Activated T-cell treated with anti-CD3 and anti-CD28 coated beads, Interleukin-2, amount 50 U/mL, for 24 hours (primary cell): Measurements from ENCODE around the gene NPAS2.

Experiments
- DNase-seq: peaks from one replicate; pipeline ENCODE4 v3.0.0-alpha.2; 2020
- H3K27ac Mint-ChIP-seq: 2 replicates; pipeline ENCODE4 v1.8.0; 2020; ENCODE audit warnings: mild to moderate bottlenecking, mixed read lengths
- H3K27me3 Mint-ChIP-seq: 2 replicates; pipeline ENCODE4 v1.8.0; 2020; ENCODE audit warnings: mixed read lengths
- H3K36me3 Mint-ChIP-seq: 2 replicates; pipeline ENCODE4 v1.8.0; 2020; ENCODE audit warnings: low read depth, mixed read lengths
- H3K4me1 Mint-ChIP-seq: 2 replicates; pipeline ENCODE4 v1.8.0; 2020; ENCODE audit warnings: low read depth, mixed read lengths
- H3K4me3 Mint-ChIP-seq: 2 replicates; pipeline ENCODE4 v1.8.0; 2020; ENCODE audit warnings: mild to moderate bottlenecking, moderate library complexity, mixed read lengths
- H3K9me3 Mint-ChIP-seq: 2 replicates; pipeline ENCODE4 v1.8.0; 2020; ENCODE audit warnings: mixed read lengths

Gene NPAS2

DNA sequence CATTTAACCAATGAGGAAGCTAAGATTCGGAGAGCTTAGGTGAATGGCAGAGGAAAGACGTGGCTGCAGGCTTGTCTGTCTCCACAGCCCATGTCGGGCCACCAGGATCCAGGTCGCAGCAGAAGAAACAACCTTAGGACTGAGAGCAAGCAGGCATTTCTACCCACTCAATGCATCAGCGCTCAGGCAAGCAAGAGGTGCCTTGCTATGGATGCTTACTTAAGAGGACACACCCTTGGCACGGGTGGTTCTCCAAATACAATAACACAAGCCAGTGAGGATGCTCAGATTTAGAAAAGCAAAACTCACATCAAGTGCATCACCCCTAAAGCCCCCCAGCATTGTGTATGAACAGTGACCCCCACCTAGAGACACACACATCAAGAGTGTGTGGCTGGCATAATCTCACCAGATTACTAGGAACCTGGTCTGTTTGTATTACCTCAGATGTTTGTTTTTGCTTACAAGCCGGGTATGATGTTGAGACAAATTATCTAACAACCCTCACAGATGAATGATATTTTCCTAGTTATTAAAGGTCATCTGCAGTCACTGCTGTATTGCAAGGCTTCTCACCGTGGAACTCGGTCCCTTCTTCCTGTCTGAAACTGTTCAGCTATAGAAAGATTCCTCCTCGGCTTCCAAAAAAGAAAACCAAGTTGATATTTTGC is 34.2 kb upstream of the NPAS2 start:
- no peak overlapping the region for H3K27ac Mint-ChIP-seq
- no peaks in the 10 kb centered on the region for H3K36me3 Mint-ChIP-seq
- H3K27me3 Mint-ChIP-seq: no peaks in the 10 kb centered on the region
- H3K4me3 Mint-ChIP-seq: no peak overlapping the region
- DNase-seq: no peak
- no peaks in the 10 kb centered on the region for H3K9me3 Mint-ChIP-seq
- H3K4me1 Mint-ChIP-seq: no peaks in the 10 kb centered on the region

- Mint-ChIP-seq H3K27me3 (no peaks in the 10 kb centered on the region), H3K9me3 (no peaks in the 10 kb centered on the region), H3K36me3 (no peaks in the 10 kb centered on the region), H3K4me1 (no peaks in the 10 kb centered on the region), H3K4me3 (no peak overlapping the region), H3K27ac (no peak overlapping the region)
- DNase-seq: no peak
These were observed 33.7 kb upstream of the NPAS2 start for GRCh38 chr2:100786297-100786658.

GRCh38 chr2:100786985-100787384 is 33.0 kb upstream of the NPAS2 start:
- DNase-seq: no peak
- H3K27ac Mint-ChIP-seq: no peak overlapping the region
- H3K27me3 Mint-ChIP-seq: no peaks in the 10 kb centered on the region
- no peak overlapping the region for H3K4me3 Mint-ChIP-seq
- no peaks in the 10 kb centered on the region for H3K4me1 Mint-ChIP-seq
- no peaks in the 10 kb centered on the region for H3K36me3 Mint-ChIP-seq
- H3K9me3 Mint-ChIP-seq: no peaks in the 10 kb centered on the region

DNA sequence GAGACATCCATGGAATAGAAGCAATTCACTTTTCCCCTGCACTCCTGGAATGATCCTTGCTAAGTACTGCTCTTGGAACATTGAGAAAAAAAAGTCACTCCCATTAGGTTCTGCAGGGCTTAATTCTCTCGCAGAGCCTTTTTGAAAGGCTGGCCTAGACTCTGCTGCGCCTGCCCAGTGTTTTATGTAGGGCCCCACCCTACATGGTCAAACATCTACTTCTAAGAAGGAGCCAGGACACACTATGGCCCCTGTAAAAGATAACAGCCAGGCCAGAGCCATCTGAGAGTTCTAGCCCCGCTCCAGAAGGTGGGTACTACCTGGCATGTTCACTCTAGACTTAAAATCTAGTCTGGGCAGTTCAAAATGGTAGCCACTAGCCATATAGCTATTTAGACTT is 30.6 kb upstream of the NPAS2 start:
- Mint-ChIP-seq H3K4me1 (no peaks in the 10 kb centered on the region), H3K9me3 (no peaks in the 10 kb centered on the region), H3K36me3 (no peaks in the 10 kb centered on the region), H3K4me3 (no peak overlapping the region), H3K27ac (no peak overlapping the region), H3K27me3 (no peaks in the 10 kb centered on the region)
- DNase-seq: no peak

GRCh38 chr2:100791294-100791935 is 28.5 kb upstream of the NPAS2 start:
- H3K27ac Mint-ChIP-seq: no peak overlapping the region
- no peak overlapping the region for H3K4me3 Mint-ChIP-seq
- no peaks in the 10 kb centered on the region for H3K4me1 Mint-ChIP-seq
- DNase-seq: no peak
- H3K36me3 Mint-ChIP-seq: no peaks in the 10 kb centered on the region
- H3K9me3 Mint-ChIP-seq: no peaks in the 10 kb centered on the region
- no peaks in the 10 kb centered on the region for H3K27me3 Mint-ChIP-seq

GRCh38 chr2:100791936-100792308 is 28.0 kb upstream of the NPAS2 start:
- DNase-seq: no peak
- Mint-ChIP-seq H3K9me3 (no peaks in the 10 kb centered on the region), H3K36me3 (no peaks in the 10 kb centered on the region), H3K27ac (no peak overlapping the region), H3K27me3 (no peaks in the 10 kb centered on the region), H3K4me1 (no peaks in the 10 kb centered on the region), H3K4me3 (no peak overlapping the region)

DNA sequence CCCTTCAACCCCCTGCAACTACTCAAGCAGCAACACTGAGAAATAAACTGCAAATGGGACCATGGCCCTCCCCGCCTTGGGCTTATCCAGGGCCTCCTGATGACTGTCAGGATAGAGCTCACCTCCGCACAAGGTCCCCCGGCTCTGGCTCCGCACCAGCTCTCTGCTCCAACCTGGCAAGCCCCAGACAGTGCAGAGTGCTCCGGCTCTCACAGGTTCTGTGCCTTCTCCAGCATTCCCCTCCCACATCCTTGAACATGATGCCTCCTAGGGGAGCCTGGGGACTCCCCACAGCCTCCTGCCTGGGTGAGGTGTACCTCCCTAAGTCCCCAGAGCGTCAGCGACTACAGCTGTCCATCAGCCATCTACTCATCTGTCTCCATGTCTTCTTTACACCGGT is 26.7 kb upstream of the NPAS2 start:
- no peaks in the 10 kb centered on the region for H3K27me3 Mint-ChIP-seq
- H3K4me1 Mint-ChIP-seq: no peaks in the 10 kb centered on the region
- no peaks in the 10 kb centered on the region for H3K36me3 Mint-ChIP-seq
- no peak for DNase-seq
- H3K4me3 Mint-ChIP-seq: no peak overlapping the region
- no peaks in the 10 kb centered on the region for H3K9me3 Mint-ChIP-seq
- H3K27ac Mint-ChIP-seq: no peak overlapping the region

DNA sequence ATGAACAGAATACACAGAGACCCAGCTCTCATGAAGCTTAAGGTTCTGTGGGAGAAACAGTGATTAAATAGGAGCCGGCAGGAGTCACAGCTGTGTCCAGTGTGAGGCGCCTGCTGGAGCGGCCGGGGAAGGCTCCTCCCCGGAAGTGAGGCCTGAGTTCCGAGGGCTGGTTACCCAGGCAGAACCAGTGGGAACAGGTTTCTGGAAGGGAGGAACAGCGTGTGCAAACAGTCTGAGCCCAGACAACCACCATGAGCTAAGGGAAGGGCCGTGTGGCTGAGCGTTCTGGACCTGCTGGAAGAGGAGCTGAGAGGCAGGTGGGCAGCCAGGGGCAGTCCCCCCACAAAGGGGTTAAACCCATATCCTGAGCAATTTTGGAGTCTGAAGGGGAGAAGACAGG is 26.0 kb upstream of the NPAS2 start:
- Mint-ChIP-seq H3K4me1 (no peaks in the 10 kb centered on the region), H3K36me3 (no peaks in the 10 kb centered on the region), H3K4me3 (no peak overlapping the region), H3K27me3 (no peaks in the 10 kb centered on the region), H3K9me3 (no peaks in the 10 kb centered on the region), H3K27ac (no peak overlapping the region)
- no peak for DNase-seq

DNA sequence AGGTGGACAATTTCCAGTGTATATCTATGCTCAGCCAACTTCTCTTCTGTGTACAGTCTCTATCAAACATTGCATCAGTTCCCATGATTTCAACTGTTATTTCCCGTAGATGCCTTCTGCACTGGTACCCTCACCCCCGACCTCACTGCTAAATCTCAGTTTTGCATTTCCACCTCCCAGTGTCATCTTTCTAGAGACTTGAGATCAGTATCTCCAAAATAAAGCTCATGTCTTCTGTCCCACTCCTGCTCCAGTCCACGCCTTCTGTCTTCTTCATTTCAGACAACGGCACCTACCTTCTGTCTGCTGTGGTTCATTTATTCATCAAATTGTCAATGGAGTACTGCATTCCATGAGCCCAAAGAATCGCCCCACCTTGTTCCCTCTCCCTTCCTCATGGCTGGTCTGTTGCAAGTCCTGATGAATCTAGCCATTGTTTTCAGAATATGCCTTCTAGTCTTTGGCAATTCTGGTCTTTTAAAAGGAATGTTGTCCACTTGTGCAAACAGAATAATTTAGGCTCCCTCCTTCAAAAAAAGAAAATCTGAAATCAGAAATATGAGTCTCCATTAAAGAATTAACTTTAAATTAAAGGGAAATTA is 23.3 kb upstream of the NPAS2 start:
- Mint-ChIP-seq H3K27me3 (no peaks in the 10 kb centered on the region), H3K36me3 (no peaks in the 10 kb centered on the region), H3K4me1 (no peaks in the 10 kb centered on the region), H3K4me3 (no peak overlapping the region), H3K9me3 (no peaks in the 10 kb centered on the region), H3K27ac (no peak overlapping the region)
- DNase-seq: no peak

GRCh38 chr2:100799686-100800085 is 20.3 kb upstream of the NPAS2 start:
- Mint-ChIP-seq H3K4me1 (no peaks in the 10 kb centered on the region), H3K9me3 (no peaks in the 10 kb centered on the region), H3K27ac (no peak overlapping the region), H3K36me3 (no peaks in the 10 kb centered on the region), H3K27me3 (no peaks in the 10 kb centered on the region), H3K4me3 (no peak overlapping the region)
- no peak for DNase-seq

GRCh38 chr2:100800915-100801314 is 19.0 kb upstream of the NPAS2 start:
- Mint-ChIP-seq H3K36me3 (no peaks in the 10 kb centered on the region), H3K9me3 (no peaks in the 10 kb centered on the region), H3K27me3 (no peaks in the 10 kb centered on the region), H3K4me3 (no peak overlapping the region), H3K4me1 (no peaks in the 10 kb centered on the region), H3K27ac (no peak overlapping the region)
- DNase-seq: no peak

DNA sequence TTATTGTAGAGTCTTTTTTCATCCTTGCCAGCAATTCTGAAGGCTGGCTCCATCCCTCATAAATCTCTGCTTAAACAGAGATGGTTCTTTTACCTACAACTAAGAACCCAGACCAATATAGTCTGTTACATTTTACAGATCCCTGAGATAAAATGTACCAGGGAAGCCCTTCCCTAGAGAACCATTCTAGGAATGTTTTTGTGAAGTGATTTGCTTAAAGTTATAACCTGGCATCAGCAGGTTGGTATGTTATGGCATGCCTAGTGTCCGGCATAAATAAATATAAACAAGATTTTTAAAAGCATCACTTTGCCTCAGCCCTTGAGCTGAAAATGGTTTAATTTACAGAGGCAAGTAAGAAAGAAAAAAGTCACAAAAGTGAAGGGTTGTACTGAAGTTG is 18.5 kb upstream of the NPAS2 start:
- H3K4me1 Mint-ChIP-seq: no peaks in the 10 kb centered on the region
- DNase-seq: no peak
- no peaks in the 10 kb centered on the region for H3K27me3 Mint-ChIP-seq
- no peaks in the 10 kb centered on the region for H3K36me3 Mint-ChIP-seq
- H3K9me3 Mint-ChIP-seq: no peaks in the 10 kb centered on the region
- no peak overlapping the region for H3K4me3 Mint-ChIP-seq
- no peak overlapping the region for H3K27ac Mint-ChIP-seq

DNA sequence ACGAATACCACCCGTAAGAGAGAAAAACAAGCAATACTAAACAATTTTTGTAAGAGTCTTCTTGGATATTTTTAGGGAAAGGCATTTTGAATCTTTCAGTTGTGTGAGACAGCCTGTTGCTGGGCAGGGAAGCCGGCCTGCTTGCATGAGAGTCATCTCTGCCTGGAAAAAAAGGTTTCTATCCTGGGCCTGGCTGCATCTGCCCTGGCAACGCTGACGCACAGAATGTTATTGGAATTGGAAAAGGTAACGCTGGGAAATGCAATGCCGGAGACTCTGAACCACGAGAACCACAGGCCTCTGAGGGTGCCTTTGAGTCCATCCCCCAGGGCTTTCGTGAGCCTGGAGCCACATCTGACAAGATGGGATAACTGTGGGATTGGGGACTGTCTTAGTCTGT is 17.9 kb upstream of the NPAS2 start:
- H3K27me3 Mint-ChIP-seq: no peaks in the 10 kb centered on the region
- no peak overlapping the region for H3K4me3 Mint-ChIP-seq
- H3K4me1 Mint-ChIP-seq: no peaks in the 10 kb centered on the region
- H3K27ac Mint-ChIP-seq: no peak overlapping the region
- no peaks in the 10 kb centered on the region for H3K36me3 Mint-ChIP-seq
- no peaks in the 10 kb centered on the region for H3K9me3 Mint-ChIP-seq
- no peak for DNase-seq

GRCh38 chr2:100803334-100803733 is 16.6 kb upstream of the NPAS2 start:
- H3K36me3 Mint-ChIP-seq: no peaks in the 10 kb centered on the region
- no peak overlapping the region for H3K4me3 Mint-ChIP-seq
- no peaks in the 10 kb centered on the region for H3K9me3 Mint-ChIP-seq
- no peaks in the 10 kb centered on the region for H3K27me3 Mint-ChIP-seq
- H3K27ac Mint-ChIP-seq: no peak overlapping the region
- no peaks in the 10 kb centered on the region for H3K4me1 Mint-ChIP-seq
- no peak for DNase-seq

- no peaks in the 10 kb centered on the region for H3K36me3 Mint-ChIP-seq
- no peaks in the 10 kb centered on the region for H3K9me3 Mint-ChIP-seq
- no peak overlapping the region for H3K27ac Mint-ChIP-seq
These were observed 13.4 kb upstream of the NPAS2 start for GRCh38 chr2:100806550-100806949.

More at GRCh38 chr2:100806550-100806949, 13.4 kb upstream of the NPAS2 start:
- no peak for DNase-seq
- Mint-ChIP-seq H3K4me3 (no peak overlapping the region), H3K4me1 (peaks cover 4% of the 10 kb centered on the region), H3K27me3 (no peaks in the 10 kb centered on the region)
